Gastrocnemius medialis (tissue), 4 donors: ENCODE measurements around the gene SLC25A39.

Experiments used
- CTCF ChIP-seq, 5 experiments: fragments of 450-650 bp in 3 of 5; fragments of 200-600 bp in 2 of 5; sonication (generic) in 2 of 5; IDR thresholded peaks in 4 of 5; conservative IDR thresholded peaks in 1 of 5; 1 replicate in 4 of 5; 2 replicates in 1 of 5; pipeline ENCODE4 v1.5.1; 2016 to 2019; ENCODE audit warnings: antibody characterized with exemption in 5 of 5, mild to moderate bottlenecking in 3 of 5, moderate library complexity in 3 of 5
- POLR2A ChIP-seq, 2 donors: fragments of 450-650 bp; IDR thresholded peaks; one replicate each; pipeline ENCODE4 v1.6.1; 2017; ENCODE audit warnings: antibody characterized with exemption in 2 of 2, mild to moderate bottlenecking in 2 of 2, moderate library complexity in 2 of 2

- TF ChIP-seq CTCF (IDR thresholded peaks at IDR 0.05 in 4 of 5, conservative IDR thresholded peaks at IDR 0.05 in 1 of 5) (no peak), POLR2A (IDR thresholded peaks at IDR 0.05) (no peak)
Measured at GRCh38 chr17:44323359-44324091, 1.1 kb downstream of the SLC25A39 start.
